ENCODE data around the gene LRRC71. TPM values are rescaled to one million over a fixed set of nuclear protein-coding genes. Genes with fewer than 3 reads are reported as not detected.

Gene LRRC71
- total and polyA plus RNA-seq, 2 of the 13 experiments (the other 11 are each of a cell fraction or from before 2014, with no cell fraction given) = not detected

GRCh38 chr1:156936191-156936590 lies 15.8 kb downstream of the LRRC71 start (continued):
- no peak for TF ChIP-seq SNAPC2 (CRISPR knock-in tag; IDR thresholded peaks at IDR 0.05)
- no peak for TF ChIP-seq RFX3 (CRISPR knock-in tag; IDR thresholded peaks at IDR 0.05)

GRCh38 chr1:156936721-156937220 lies 16.3 kb downstream of the LRRC71 start:
- H4K20me1 ChIP-seq (ENCODE audit: insufficient read depth, low read length) = no peaks in the 10 kb centered on the region
- H3K9me3 ChIP-seq (ENCODE audit: low read length) = no peaks in the 10 kb centered on the region
- no peak overlapping the region for H3K4me3 ChIP-seq (replicated peaks in 1 of 3; ENCODE audit: insufficient read depth in 1 of 3, low read depth in 2 of 3, low read length in 3 of 3)
- peaks cover 3% of the 10 kb centered on the region for H3K4me1 ChIP-seq (ENCODE audit: insufficient read depth, low read length)
- H3K9ac ChIP-seq (ENCODE audit: insufficient read depth, low read depth, low read length) = no peak overlapping the region
- FAIRE-seq (no peak), ATAC-seq (no peak), DNase-seq (ENCODE audit: low spot score) (no peak)
- POLR2A ChIA-PET = no interaction called here
- 96% methylated on average over 8 of the region's 10 CpGs for WGBS (ENCODE audit: low lambda C conversion rate)
- BruUV-seq (replicated peaks) = no TSS peak
- no peaks in the 10 kb centered on the region for H3K27me3 ChIP-seq (ENCODE audit: control insufficient read depth in 1 of 2, insufficient read depth in 2 of 2, low read length in 2 of 2)
- no peak overlapping the region for H3K27ac ChIP-seq (ENCODE audit: extremely low read length, insufficient read depth, low read length)
- intact Hi-C loops (cut with micrococcal nuclease; ENCODE audit: unreplicated experiment) (no loop called here), in situ Hi-C loops (cut with HindIII; ENCODE audit: extremely low pct_ligation_motif_present, low pct_unique_long_range_greater_than_20kb) (no loop called here)
- no peak overlapping the region for H2AFZ ChIP-seq (ENCODE audit: low read length)
- peaks cover 9 to 22% of the 10 kb centered on the region in 2 experiments; a peak in 3 of 5 replicates for H3K36me3 ChIP-seq (replicated peaks in 1 of 2; ENCODE audit: control insufficient read depth in 1 of 2, insufficient read depth in 2 of 2, low read length in 2 of 2)
- TF ChIP-seq KLF12 (CRISPR knock-in tag; IDR thresholded peaks at IDR 0.05; ENCODE audit: borderline replicate concordance) (no peak), SIX4 (CRISPR knock-in tag; IDR thresholded peaks at IDR 0.05) (no peak), ZNF335 (CRISPR knock-in tag; IDR thresholded peaks at IDR 0.05) (no peak)
- CTCF ChIA-PET (ENCODE audit: low intra/inter-chr PET ratio, low total read pairs) = no interaction called here
- H3K79me2 ChIP-seq (ENCODE audit: insufficient read depth, low read length) = no peaks in the 10 kb centered on the region
- H3K4me2 ChIP-seq (ENCODE audit: low read depth, low read length) = no peak overlapping the region

- H3K4me1 ChIP-seq (ENCODE audit: insufficient read depth, low read length) = no peaks in the 10 kb centered on the region
- TF ChIP-seq TEF (CRISPR knock-in tag; IDR thresholded peaks at IDR 0.05) (no peak), GTF3A (CRISPR knock-in tag; conservative IDR thresholded peaks at IDR 0.05) (no peak), KAT2B (IDR thresholded peaks at IDR 0.05; ENCODE audit: borderline replicate concordance, low read depth, low read length) (no peak), ATM (IDR thresholded peaks at IDR 0.05; ENCODE audit: borderline replicate concordance) (no peak), XBP1 (CRISPR knock-in tag; IDR thresholded peaks at IDR 0.05) (no peak), IKZF4 (CRISPR knock-in tag; IDR thresholded peaks at IDR 0.05; ENCODE audit: borderline replicate concordance, low read depth, not compliant biosample characterization) (no peak), ZNF138 (CRISPR knock-in tag; IDR thresholded peaks at IDR 0.05; ENCODE audit: low read depth) (no peak), NONO (IDR thresholded peaks at IDR 0.05) (no peak), NONO (CRISPR knock-in tag; conservative IDR thresholded peaks at IDR 0.05) (no peak), ZNF747 (CRISPR knock-in tag; IDR thresholded peaks at IDR 0.05; ENCODE audit: borderline replicate concordance) (no peak), ZSCAN25 (CRISPR knock-in tag; IDR thresholded peaks at IDR 0.05) (no peak), KDM2A (CRISPR knock-in tag; IDR thresholded peaks at IDR 0.05; ENCODE audit: borderline replicate concordance, low read depth) (no peak), ZNF317 (CRISPR knock-in tag; IDR thresholded peaks at IDR 0.05) (no peak), ZNF44 (CRISPR knock-in tag; IDR thresholded peaks at IDR 0.05) (no peak), SMAD9 (CRISPR knock-in tag; IDR thresholded peaks at IDR 0.05) (no peak), RAD21 (CRISPR knock-in tag; IDR thresholded peaks at IDR 0.05) (no peak)
- WGBS (ENCODE audit: low lambda C conversion rate) = 91% methylated on average over 8 of the region's 8 CpGs
- in situ Hi-C loops (cut with HindIII; ENCODE audit: extremely low pct_ligation_motif_present, low pct_unique_long_range_greater_than_20kb) = no loop called here
- no peak for FAIRE-seq
- H3K79me2 ChIP-seq (ENCODE audit: insufficient read depth, low read length) = no peaks in the 10 kb centered on the region
- no peak overlapping the region for H3K4me3 ChIP-seq (replicated peaks in 1 of 3; ENCODE audit: insufficient read depth in 1 of 3, low read depth in 2 of 3, low read length in 3 of 3)
- no peak overlapping the region for H3K4me2 ChIP-seq (ENCODE audit: low read depth, low read length)
- no peak overlapping the region for H3K9ac ChIP-seq (ENCODE audit: insufficient read depth, low read depth, low read length)
- no peaks in the 10 kb centered on the region for H3K27me3 ChIP-seq (ENCODE audit: control insufficient read depth in 1 of 2, insufficient read depth in 2 of 2, low read length in 2 of 2)
- no peak for DNase-seq (ENCODE audit: low spot score)
- no peaks in the 10 kb centered on the region for H4K20me1 ChIP-seq (ENCODE audit: insufficient read depth, low read length)
- POLR2A ChIA-PET = no interaction called here
- no peak for ATAC-seq
- H3K27ac ChIP-seq (ENCODE audit: extremely low read length, insufficient read depth, low read length) = no peak overlapping the region
- intact Hi-C loops (cut with micrococcal nuclease; ENCODE audit: unreplicated experiment) = no loop called here
- no peaks in the 10 kb centered on the region for H3K9me3 ChIP-seq (ENCODE audit: low read length)
- CTCF ChIA-PET (ENCODE audit: low intra/inter-chr PET ratio, low total read pairs) = no interaction called here
- no peak overlapping the region for H2AFZ ChIP-seq (ENCODE audit: low read length)
- peaks cover 9 to 29% of the 10 kb centered on the region in 2 experiments; a peak in 3 of 5 replicates for H3K36me3 ChIP-seq (replicated peaks in 1 of 2; ENCODE audit: control insufficient read depth in 1 of 2, insufficient read depth in 2 of 2, low read length in 2 of 2)
- no TSS peak for BruUV-seq (replicated peaks)
Measured at GRCh38 chr1:156937883-156938282, 17.5 kb downstream of the LRRC71 start.

All from HepG2 (cell line).